ENCODE data around the gene FIS1. TPM values are rescaled to one million over a fixed set of nuclear protein-coding genes. Genes with fewer than 3 reads are reported as not detected.

FIS1 gene
- total RNA-seq, 3 donors from 2014 or later (not counting 1 experiment from before 2014, with no cell fraction given), result 99.9 to 119 (median 105) TPM

GRCh38 chr7:101241015-101241363, 3.9 kb downstream of the FIS1 start:
- no peaks in the 10 kb centered on the region for H3K27me3 Mint-ChIP-seq (ENCODE audit: low read depth in 2 of 2)
- WGBS (ENCODE audit: insufficient coverage), result 91% methylated on average over 12 of the region's 12 CpGs
- no peaks in the 10 kb centered on the region for H3K9me3 Mint-ChIP-seq
- peaks cover 21% of the 10 kb centered on the region for H3K4me1 ChIP-seq (ENCODE audit: control insufficient read depth, insufficient read depth, low read length)
- no peak overlapping the region for H3K27ac Mint-ChIP-seq
- intact Hi-C loops (cut with micrococcal nuclease), result no loop called here
- H3K36me3 ChIP-seq (ENCODE audit: control insufficient read depth, insufficient read depth, low read length), result peaks cover 20% of the 10 kb centered on the region
- DNase-seq (no peak), ATAC-seq (no peak)
- no peak overlapping the region for H3K27ac ChIP-seq (ENCODE audit: low read length)
- H3K9me3 ChIP-seq (ENCODE audit: control insufficient read depth, insufficient read depth, low read length), result no peaks in the 10 kb centered on the region
- no peak overlapping the region for H3K4me3 ChIP-seq (ENCODE audit: low read length)
- no peaks in the 10 kb centered on the region for H3K36me3 Mint-ChIP-seq
- no peaks in the 10 kb centered on the region for H3K27me3 ChIP-seq (ENCODE audit: control insufficient read depth, insufficient read depth, low read length)
- no peak overlapping the region for H3K4me3 Mint-ChIP-seq
- H3K4me1 Mint-ChIP-seq, result peaks cover 17 to 32% of the 10 kb centered on the region in 2 donors
- TF ChIP-seq, protein P1, sequence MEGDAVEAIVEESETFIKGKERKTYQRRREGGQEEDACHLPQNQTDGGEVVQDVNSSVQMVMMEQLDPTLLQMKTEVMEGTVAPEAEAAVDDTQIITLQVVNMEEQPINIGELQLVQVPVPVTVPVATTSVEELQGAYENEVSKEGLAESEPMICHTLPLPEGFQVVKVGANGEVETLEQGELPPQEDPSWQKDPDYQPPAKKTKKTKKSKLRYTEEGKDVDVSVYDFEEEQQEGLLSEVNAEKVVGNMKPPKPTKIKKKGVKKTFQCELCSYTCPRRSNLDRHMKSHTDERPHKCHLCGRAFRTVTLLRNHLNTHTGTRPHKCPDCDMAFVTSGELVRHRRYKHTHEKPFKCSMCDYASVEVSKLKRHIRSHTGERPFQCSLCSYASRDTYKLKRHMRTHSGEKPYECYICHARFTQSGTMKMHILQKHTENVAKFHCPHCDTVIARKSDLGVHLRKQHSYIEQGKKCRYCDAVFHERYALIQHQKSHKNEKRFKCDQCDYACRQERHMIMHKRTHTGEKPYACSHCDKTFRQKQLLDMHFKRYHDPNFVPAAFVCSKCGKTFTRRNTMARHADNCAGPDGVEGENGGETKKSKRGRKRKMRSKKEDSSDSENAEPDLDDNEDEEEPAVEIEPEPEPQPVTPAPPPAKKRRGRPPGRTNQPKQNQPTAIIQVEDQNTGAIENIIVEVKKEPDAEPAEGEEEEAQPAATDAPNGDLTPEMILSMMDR (IDR thresholded peaks at IDR 0.05), result no peak

GRCh38 chr7:101240226-101241014, 4.5 kb downstream of the FIS1 start:
- Mint-ChIP-seq H3K4me3 (no peak overlapping the region), H3K4me1 (peaks cover 12 to 30% of the 10 kb centered on the region in 2 donors), H3K36me3 (no peaks in the 10 kb centered on the region), H3K27ac (no peak overlapping the region), H3K9me3 (no peaks in the 10 kb centered on the region), H3K27me3 (ENCODE audit: low read depth in 2 of 2) (no peaks in the 10 kb centered on the region)
- intact Hi-C loops (cut with micrococcal nuclease), result no loop called here
- 93% methylated on average over 32 of the region's 32 CpGs for WGBS (ENCODE audit: insufficient coverage)
- no peak for ATAC-seq
- H3K27me3 ChIP-seq (ENCODE audit: control insufficient read depth, insufficient read depth, low read length), result no peaks in the 10 kb centered on the region
- DNase-seq, result no peak
- H3K27ac ChIP-seq (ENCODE audit: low read length), result no peak overlapping the region
- TF ChIP-seq, protein P1 (IDR thresholded peaks at IDR 0.05), result no peak
- peaks cover 20% of the 10 kb centered on the region for H3K36me3 ChIP-seq (ENCODE audit: control insufficient read depth, insufficient read depth, low read length)
- H3K4me3 ChIP-seq (ENCODE audit: low read length), result no peak overlapping the region
- H3K4me1 ChIP-seq (ENCODE audit: control insufficient read depth, insufficient read depth, low read length), result peaks cover 16% of the 10 kb centered on the region
- no peaks in the 10 kb centered on the region for H3K9me3 ChIP-seq (ENCODE audit: control insufficient read depth, insufficient read depth, low read length)

- Mint-ChIP-seq H3K4me1 (peaks cover 6 to 24% of the 10 kb centered on the region in 2 donors), H3K27me3 (ENCODE audit: low read depth in 2 of 2) (no peaks in the 10 kb centered on the region), H3K36me3 (no peaks in the 10 kb centered on the region), H3K9me3 (no peaks in the 10 kb centered on the region), H3K27ac (no peak overlapping the region), H3K4me3 (no peak overlapping the region)
- Histone ChIP-seq H3K36me3 (ENCODE audit: control insufficient read depth, insufficient read depth, low read length) (peaks cover 20% of the 10 kb centered on the region), H3K4me3 (ENCODE audit: low read length) (no peak overlapping the region), H3K4me1 (ENCODE audit: control insufficient read depth, insufficient read depth, low read length) (peaks cover 11% of the 10 kb centered on the region), H3K27me3 (ENCODE audit: control insufficient read depth, insufficient read depth, low read length) (no peaks in the 10 kb centered on the region), H3K27ac (ENCODE audit: low read length) (no peak overlapping the region), H3K9me3 (ENCODE audit: control insufficient read depth, insufficient read depth, low read length) (no peaks in the 10 kb centered on the region)
- DNase-seq (no peak), ATAC-seq (no peak)
- TF ChIP-seq, protein P1 (IDR thresholded peaks at IDR 0.05), result no peak
- 97% methylated on average over 7 of the region's 9 CpGs for WGBS (ENCODE audit: insufficient coverage)
- intact Hi-C loops (cut with micrococcal nuclease), result no loop called here
These were observed 5.0 kb downstream of the FIS1 start for GRCh38 chr7:101239951-101240220.
